HG03280 (cell line): ENCODE measurements around the gene ZNF189.

Source experiments
- ATAC-seq: cut with Tn5 transposase; IDR thresholded peaks from one replicate; pipeline ENCODE4 v1.9.1; 2021; ENCODE audit warnings: mild to moderate bottlenecking, moderate library complexity; ENCODE audit not compliant: unreplicated experiment

Gene ZNF189

GRCh38 chr9:101398068-101398929 lies at the start of gene ZNF189, which contains the start of gene MRPL50:
TSS of gene ZNF189 (plus strand) at chr9:101398851. CDS start at chr9:101399157, 306 bp downstream.
TSS of gene MRPL50 (minus strand) at chr9:101398618. CDS start at chr9:101398592, 26 bp downstream.
- ATAC-seq: peak; percentile 99

DNA sequence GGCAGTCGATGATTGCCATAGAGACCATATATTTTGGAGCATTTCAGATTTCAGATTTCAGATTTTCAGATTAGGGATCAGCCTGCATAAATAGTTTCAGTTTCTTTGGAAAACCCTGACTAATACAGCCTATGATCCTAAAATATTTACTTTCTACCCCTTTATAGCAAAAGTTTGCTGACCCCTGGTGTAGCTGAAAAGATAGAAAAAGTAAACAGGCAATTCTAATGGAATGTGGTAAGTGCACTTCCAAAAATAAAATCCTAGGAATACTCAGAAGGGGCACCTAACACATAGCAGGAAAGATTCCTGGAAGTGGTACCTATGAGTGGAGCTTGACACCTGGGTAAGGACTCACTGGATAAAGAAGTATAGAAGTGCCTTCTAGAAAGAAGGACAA lies 48.4 kb upstream of the ZNF189 start:
- ATAC-seq: no peak

- no peak for ATAC-seq
Measured at GRCh38 chr9:101352892-101353463, 45.7 kb upstream of the ZNF189 start.

- no peak for ATAC-seq
Measured at GRCh38 chr9:101353683-101354082, 45.0 kb upstream of the ZNF189 start.

DNA sequence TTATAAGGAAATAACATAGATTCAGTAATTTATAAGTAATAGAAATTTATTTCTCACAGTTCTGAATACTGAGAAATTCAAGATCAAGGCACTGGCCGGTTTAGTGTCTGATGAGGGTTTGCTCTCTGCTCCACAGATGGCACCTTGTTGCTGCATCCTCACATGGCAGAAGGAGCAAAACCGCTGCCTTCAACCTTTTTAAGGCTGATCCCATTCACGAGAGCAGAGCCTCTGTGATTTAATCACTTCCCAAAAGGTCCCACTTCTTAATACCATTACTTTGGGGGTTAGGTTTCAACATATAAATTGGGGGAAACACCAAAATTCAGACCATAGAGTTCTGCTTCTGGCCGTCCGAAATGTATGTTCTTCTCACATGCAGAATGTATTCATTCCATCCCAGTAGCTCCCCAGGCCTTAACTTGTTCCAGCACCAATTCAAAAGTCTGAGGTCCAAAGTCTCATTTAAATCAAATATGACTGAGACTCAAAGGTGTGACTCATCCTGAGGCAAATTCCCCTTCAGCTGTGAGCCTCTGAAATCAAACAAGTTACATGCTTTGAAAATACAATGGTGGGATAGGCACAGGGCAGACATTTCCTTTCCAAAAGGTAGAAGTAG lies 44.4 kb upstream of the ZNF189 start:
- no peak for ATAC-seq

DNA sequence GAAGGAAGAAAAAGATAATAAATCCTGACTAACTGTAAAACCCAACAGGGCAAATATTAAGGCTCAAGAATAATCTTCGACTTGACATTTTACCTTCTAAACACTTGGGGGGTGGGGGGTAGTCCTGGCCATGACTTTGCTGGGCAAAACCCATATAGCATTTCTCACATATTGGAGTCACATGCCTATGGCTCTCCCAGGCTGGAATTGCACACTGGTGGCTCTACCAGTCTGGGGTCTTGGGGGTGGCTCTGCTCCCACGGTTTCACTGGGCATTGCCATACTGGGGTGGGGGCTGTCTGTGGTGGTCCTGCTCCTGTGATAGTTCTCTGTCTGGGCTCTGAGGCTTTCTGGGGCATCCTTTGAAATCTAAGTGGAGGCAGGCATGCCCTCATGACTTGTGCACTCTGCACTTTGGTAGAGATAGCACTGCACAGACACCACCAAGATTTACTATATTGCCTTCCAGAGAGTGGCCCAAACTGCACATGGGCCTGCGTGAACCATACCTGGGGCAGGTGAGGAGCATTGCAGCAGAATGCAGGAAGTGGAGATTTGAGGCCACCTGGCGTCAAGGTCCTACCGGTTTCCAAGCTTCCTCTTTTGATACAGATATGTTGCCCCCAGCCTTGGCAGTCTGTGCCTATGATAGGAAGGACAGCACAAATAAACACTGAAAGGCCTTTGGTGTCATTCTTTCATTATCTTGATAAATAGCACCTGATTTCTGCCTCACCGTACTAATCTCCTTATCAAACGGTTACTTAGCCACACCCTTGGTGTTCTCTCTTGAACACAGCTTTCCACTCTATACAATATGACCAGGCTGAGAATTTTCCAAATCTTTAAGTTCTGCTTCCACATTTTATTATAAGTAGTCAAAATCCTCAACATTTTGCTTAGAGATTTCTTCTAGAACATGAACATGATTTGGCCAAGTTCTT lies 43.6 kb upstream of the ZNF189 start:
- no peak for ATAC-seq

DNA sequence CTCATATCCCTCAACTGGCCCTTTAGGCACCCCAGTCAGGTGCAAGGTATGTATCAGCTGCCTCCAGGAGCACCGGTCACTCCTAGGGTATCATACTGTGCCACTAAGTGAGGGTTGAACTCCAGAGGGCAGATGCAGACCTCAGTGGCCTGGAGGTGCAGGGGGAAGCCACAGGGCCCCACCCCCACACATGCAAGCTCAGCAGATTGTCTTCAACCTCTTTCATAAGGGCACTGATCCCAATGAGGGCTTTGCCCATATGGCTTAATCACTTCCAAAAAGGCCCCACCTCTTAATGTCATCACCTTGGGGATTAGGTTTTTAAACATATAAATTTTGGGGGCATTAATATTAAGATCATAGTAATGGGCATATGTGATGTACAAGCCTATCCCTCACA lies 42.0 kb upstream of the ZNF189 start:
- ATAC-seq: no peak

GRCh38 chr9:101359679-101360078 lies 39.0 kb upstream of the ZNF189 start:
- no peak for ATAC-seq

- ATAC-seq: no peak
Measured at GRCh38 chr9:101360647-101361046, 38.0 kb upstream of the ZNF189 start.

GRCh38 chr9:101362450-101362849 lies 36.2 kb upstream of the ZNF189 start:
- no peak for ATAC-seq

DNA sequence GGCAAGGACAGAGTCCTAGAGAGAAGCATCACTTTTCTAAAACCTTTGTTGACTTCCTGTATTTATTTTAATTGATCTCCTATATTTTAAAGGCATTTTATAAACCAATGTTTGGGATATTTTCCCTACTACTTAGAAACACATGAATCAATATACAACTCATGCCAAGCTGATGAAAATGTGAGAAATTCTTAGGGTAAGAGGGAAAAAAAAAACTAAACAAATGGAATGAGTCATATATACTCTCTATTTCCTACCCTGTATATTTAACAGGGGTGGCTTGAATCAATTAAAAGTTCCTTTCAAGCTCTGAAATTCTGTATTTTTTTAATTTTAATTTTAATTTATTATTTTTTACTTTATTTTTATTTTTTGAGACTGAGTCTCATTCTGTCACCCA lies 33.5 kb upstream of the ZNF189 start:
- ATAC-seq: no peak

- no peak for ATAC-seq
Measured at GRCh38 chr9:101366038-101366756, 32.5 kb upstream of the ZNF189 start.

DNA sequence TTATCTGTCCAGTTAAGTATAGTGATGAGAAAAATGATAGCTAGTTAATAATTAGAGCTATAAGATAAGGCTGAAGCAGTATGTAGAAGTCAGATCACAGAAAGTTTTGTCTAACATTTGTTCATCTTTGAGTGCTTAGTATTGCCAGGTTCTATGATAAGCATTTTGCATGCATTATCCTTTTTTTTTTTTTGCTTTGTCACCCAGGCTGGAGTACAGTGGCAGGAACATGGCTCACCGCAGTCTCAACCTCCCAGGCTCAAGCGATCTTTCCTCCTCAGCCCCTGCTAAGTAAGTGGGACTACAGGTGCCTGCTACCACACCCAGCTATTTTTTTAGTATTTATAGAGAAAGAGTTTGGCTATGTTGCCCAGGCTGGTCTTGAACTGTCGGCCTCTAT lies 31.3 kb upstream of the ZNF189 start:
- ATAC-seq: no peak

- no peak for ATAC-seq
Measured at GRCh38 chr9:101369286-101369685, 29.4 kb upstream of the ZNF189 start.

DNA sequence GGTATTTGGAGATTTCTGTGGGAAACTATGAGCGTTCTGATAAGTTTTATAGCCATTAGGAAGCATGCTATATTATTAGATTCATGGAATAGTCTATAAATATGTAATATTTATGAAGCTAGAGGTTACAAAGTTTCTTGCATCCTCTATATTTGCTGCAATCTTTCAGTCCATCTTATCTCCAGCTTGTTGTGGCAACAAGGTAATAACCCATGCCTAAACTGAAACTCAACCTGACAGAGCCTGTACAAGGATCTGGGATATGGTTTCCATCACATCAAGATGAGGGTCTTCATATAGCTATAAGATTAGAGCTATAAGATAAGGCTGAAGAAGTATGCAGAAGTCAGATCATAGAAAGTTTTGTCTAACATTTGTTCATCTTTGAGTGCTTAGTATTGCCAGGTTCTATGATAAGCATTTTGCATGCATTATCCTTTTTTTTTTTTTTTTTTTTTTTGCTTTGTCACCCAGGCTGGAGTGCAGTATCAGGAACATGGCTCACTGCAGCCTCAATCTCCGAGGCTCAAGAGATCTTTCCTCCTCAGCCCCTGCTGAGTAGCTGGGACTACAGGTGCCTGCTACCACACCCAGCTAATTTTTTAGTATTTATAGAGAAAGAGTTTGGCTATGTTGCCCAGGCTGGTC lies 28.6 kb upstream of the ZNF189 start:
- no peak for ATAC-seq

DNA sequence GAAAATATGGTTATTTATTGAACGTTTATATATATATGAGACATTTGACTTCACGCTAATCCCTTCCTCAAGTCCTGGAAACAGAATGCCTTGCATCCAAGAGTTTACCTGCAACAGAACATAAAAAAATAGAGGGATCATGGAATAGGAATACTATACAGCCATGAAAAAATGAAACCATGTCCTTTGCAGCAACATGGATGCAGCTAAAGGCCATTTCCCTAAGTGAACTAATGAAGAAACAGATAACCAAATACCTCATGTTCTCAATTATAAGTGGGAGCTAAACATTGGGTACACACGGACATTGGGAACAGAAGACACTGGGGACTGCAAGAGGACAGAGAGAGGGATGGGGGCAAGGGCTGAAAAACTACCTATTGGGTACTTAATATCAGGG lies 26.8 kb upstream of the ZNF189 start:
- no peak for ATAC-seq

GRCh38 chr9:101372327-101373118 lies 26.1 kb upstream of the ZNF189 start:
- no peak for ATAC-seq

DNA sequence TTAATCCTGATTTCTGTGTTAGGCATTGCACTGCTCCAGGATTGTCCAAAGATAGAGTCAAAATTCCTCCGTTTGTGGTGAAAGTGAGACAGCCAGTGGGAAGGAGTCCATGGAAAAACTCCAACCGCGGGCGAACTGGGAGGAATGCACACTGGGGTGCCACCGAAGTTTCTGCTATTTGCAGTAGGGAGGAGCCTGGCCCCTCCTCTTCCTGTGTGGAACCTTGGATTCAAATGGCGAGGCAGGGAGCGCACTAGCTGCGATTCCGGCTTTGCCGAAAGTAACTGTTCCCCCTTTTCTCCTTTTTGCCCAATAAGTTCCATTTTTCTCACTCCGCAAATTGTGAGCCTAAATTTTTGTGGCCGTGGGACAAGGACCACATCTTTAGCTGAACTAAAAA lies 23.1 kb upstream of the ZNF189 start:
- no peak for ATAC-seq
